GM18951 (cell line): Measurements from ENCODE around the gene WNT11.

Source experiments
- POLR2A ChIP-seq: IDR thresholded peaks from 4 replicates; pipeline ENCODE4 v1.6.1; 2011; ENCODE audit warnings: mild to moderate bottlenecking; ENCODE audit not compliant: insufficient read length, insufficient read depth; ENCODE audit errors: extremely low read depth
- in situ Hi-C: fragments of 300-500 bp; cut with MboI; formaldehyde crosslinking; loops from one replicate; pipeline ENCODE4 v1.12.0; 2022; ENCODE audit warnings: low sequenced_read_pairs, mixed read lengths, inconsistent platforms; ENCODE audit not compliant: unreplicated experiment

The WNT11 gene

DNA sequence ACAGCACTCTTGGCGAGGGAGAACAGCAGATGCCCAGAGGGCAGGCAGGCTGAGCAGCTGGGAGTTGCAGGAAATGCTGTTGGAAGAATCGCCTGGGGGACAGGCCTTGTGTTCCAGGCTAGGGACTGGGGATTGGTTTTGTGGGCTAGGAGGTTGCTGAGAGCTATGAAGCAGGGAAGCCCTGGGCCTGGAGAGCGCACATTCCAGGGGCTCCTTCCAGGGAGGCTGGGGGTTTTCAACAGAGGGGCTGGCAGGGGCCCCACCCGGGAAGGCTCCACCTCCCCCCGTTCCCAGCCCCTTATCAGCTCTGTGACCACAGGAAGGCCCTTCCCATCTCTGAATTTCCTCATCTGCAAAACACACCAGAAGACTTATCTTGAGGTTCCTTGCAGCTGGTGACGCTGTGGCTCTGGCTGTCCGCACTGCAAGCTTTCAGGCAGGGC lies 21.7 kb downstream of the WNT11 start:
- no peak for TF ChIP-seq POLR2A
- in situ Hi-C loops = no loop called here

DNA sequence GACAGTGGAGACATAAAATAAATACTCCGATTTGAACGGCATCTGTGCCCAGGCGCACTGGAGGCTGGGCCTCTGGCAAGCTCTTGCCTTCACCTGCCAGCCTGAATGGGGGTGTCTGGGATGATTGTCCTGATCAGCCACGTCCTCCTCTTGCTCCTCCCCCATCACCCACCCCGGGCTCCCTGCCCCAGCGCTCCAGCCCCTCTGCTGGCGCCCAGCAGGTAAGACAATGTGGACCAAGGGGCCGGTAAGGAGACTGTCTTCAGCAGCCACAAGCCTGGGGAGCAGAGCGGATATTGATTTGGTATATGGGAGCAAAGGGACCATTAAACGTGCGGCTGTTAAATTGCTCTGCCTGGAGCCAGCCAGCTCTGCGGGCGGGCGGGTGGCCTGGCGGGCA lies 24.9 kb downstream of the WNT11 start:
- in situ Hi-C loops = no loop called here
- TF ChIP-seq POLR2A = no peak

DNA sequence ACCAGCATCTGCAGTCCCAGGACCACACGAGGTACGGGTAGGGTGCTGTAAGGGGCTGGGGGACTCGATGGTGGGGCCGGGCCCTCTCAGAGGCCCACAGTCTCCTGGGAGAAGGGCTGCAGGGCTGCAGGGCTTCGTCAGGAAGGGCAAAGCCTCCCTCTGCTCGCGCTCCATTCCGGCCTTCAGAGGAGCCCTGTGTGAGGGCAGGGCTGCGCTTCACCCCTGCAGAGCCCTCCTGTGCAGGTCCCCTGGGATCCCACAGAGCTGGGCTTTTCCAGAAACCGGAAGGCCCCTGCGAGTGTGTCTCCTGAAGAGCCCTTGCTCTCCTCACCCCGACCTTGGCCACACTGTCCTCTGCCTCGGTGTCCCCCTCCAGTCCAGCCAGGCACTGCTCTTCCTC lies 27.2 kb downstream of the WNT11 start:
- no peak for TF ChIP-seq POLR2A

DNA sequence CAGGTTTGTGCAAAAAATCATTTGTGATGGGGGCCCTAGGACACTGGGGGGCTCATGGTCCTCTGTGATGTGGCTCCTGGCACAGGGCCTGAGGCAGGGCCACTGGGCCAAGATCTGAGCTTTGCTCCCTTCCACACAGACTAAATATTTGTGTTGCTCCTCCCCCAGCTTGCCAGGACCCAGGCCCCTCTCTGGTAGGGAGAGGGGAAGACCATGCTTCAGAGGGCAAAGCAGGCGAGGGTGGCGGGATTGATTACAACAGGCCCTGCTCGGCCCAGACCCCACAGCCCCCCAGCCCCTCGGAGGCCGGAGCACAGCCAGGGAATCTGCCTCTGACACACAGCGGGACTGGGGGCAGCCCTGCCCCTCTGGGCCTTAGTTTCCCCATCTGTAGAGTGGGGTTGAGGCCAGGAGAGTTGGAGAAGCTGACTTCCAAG lies 29.0 kb downstream of the WNT11 start:
- TF ChIP-seq POLR2A = no peak

More for the DNA sequence above, 27.2 kb downstream of the WNT11 start:
- in situ Hi-C loops = no loop called here

DNA sequence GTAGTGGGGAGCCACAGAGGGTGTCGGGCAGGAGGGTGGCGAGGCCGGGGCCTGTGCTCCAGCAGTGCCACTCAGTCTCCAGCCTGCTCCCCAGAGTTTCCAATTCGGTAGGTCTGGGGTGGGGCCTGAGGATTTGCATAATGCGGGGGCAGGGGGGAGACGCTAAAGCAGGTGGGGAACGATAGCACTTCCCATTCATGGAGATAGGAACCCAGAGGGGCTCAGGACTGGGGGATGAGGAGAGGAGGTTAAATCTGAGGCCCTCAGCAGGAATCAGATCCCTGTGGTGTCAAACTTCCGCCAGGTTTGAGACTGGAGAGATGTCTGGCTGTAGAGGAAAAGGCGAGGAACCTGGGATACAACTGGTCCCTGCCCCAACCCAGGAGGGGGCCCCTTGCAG lies 29.8 kb downstream of the WNT11 start:
- in situ Hi-C loops = no loop called here
- TF ChIP-seq POLR2A = no peak

More for the DNA sequence above, 29.0 kb downstream of the WNT11 start:
- in situ Hi-C loops = no loop called here

DNA sequence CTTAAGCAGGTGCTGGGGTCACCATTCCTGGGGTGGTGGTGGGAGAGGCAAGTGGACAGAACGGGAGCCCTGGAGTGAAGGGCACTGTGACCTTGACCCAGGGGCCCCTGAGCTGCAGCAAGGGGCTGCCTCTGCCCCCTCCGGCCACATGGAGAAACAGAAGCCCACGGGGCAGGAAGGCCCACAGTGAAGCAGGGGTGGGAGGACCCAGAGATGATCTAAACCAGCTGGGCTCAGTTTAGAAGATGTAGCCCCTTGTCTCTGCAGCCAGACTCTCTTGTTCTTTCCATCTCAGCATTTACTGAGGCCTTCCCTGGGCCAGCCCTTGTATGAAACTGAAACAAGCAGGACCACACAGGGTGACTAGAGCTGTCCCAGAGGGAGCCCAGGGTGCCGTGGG lies 30.5 kb downstream of the WNT11 start:
- no peak for TF ChIP-seq POLR2A
- in situ Hi-C loops = no loop called here

DNA sequence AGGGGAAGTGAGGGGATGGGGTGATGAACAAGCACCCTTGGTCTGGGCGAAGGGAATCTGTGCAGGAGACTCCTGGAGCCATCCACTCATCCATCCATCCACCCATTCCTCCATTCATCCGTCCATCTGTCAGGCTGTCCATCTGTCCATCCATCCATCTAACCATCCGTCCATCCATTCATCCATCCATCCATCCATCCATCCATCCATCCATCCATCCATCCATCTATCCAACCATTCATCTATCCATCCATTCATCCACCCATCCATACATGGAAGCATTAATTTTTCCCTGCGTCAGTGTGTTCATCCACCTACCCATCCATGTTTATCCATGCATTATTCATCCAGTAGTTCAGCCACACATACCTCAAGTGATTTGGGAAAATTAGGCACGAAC lies 32.0 kb downstream of the WNT11 start:
- in situ Hi-C loops = no loop called here

DNA sequence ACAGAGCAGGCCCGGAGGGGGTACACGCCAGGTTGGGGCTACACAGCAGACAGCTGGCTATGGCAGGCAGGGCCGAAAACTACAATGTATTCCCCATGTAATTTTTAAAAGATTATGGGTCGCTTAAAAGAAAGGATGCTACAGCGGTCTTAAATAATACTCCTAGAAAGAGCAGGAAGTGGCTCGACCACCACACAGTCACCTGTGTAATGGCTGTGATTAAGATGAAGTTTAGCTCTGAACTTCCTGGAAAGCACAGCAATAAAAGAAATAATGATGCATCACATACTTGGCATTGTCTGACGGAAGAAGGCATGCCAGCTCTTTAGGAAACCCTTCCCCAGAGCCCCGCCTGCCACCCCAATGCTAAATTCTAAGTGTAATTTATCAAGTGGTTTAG lies 32.6 kb downstream of the WNT11 start:
- TF ChIP-seq POLR2A = no peak
- in situ Hi-C loops = no loop called here

More for the DNA sequence above, 32.0 kb downstream of the WNT11 start:
- TF ChIP-seq POLR2A = no peak

DNA sequence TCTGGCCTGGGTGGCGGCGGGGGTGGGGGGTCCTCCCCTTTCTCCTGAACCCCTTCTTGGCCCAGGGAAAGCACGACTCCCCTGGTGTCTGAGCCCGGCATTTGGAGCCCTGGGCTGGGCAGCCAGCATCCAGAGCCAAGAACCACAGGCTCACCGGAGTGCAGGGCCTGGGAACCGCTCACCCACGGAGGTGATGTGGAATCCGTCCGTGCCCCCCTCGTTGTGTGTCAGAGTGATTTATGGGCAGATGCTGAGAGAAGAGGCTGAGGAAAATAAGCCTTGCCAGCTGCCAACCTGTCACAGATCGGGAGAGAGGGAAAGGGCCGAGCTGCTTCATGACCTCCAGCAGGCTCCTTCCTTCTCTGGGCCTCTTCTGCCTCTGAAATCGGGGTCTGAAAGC lies 33.7 kb downstream of the WNT11 start:
- in situ Hi-C loops = no loop called here
- no peak for TF ChIP-seq POLR2A

DNA sequence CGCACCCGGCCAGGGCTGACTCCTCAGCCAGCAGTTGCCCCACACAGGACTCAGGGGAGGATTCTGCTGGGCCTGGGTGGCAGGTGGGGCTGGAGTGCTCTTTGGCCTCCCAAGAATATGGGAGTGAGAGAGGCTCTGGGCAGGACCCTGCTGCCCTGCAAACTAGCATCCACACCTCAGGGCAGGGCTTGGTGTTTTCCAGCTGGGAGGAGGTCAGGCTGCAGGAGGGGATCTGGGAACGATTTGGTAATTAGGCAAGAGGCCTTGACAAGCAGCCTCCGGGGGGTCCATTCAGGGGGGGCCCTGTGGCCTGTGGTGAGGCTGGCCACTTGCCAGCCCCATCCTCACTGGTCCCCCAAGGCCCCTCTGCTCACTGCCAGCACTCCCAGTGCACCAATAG lies 35.8 kb downstream of the WNT11 start:
- in situ Hi-C loops = no loop called here
- no peak for TF ChIP-seq POLR2A

DNA sequence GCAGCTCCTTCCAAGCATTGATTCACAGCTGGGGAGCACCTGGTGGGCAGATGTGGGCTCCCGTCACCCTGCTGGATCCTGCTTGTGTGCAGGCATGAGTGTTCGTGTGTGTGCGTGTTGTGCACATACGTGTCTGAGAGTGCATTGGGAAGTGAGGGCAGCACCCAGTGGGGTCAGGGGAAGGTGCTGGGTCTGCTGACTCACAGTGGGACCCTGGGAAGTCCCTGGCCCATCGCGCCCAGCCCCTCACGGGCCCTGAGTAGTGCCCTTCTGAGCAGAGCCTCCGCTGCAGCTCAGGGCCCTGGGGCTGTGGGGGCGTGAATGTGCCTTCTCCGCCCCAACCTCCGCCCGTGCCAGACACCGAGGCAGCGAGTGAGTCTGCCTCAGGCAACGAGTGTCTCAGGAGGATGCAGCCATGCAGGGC lies 36.8 kb downstream of the WNT11 start:
- in situ Hi-C loops = no loop called here
- TF ChIP-seq POLR2A = no peak

DNA sequence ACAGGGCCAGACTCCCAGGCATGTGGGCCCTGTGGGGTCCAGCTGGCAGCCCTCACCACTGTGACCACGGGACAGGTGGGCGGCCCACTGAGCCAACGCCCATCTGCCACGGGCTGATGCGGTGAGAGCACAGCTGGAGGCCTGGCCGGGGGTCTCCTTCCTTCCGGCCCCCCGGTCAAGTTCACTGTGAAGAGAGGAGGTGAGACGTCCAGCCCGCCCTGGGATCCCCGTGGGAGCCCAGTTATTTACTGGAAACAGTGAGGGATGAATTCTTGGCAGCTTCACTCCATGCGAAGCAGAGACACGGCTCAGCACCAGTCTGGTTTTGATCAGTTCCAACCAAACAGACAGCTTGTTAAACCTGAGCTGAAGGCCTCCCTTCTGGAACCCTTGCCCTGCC lies 38.7 kb downstream of the WNT11 start:
- in situ Hi-C loops = no loop called here
- no peak for TF ChIP-seq POLR2A

DNA sequence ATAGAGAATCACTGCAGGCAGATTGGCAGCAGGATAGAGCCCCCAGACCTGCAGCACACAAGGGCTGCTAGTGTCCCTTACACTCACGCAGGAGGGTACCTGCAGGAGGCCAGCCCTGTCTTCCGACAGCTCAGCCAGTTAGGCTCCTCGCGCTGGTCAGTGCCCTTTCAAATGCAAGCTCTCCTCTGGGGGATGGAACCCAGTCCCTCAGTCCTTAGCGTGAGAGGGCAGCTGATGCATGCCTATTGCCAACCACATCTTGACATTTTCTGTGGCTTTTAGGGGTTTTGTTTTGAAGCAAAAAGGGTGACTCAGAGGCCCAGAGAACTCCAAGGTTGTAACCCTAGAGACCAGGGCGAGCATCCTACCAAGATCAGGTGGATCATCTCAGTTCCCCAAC lies 40.0 kb downstream of the WNT11 start:
- in situ Hi-C loops = no loop called here
- TF ChIP-seq POLR2A = no peak

DNA sequence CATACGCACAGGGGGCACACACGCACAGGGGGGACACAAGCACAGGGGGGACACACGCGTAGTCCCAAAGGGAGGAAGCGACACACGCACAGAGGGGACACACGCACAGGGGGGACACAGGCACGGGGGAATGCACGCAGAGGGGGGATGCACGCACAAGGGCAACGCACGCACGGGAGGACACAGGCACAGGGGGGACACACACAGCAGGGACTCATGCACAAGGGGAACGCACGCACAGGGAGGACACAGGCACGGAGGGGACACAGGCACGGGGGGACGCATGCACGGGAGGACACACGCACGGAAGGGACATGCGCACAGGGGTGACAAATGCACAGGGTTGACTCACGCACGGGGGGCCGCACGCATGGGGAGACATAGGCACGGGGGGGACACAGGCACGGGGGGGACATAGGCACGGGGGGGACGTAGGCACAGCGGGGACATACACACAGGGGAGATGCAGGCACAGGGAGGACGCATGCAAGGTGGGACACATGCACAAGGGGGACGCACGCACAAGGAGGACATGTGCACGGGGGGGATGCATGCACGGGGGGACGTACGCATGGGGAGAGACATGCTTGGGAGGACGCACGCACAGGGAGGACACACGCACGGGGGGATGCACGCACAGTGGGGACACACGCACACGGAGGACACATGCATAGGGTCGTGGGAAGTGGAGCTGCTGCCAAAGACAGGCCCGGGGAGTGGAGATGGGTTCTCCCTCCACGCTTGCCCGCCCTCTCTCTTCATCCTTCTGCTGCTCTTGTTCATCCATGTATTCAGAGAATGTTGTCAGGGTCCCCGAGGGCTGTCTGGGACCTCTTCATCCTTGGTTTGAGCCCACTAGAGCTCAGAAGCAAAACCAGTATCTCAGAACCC lies 41.2 kb downstream of the WNT11 start:
- TF ChIP-seq POLR2A = no peak
- in situ Hi-C loops = no loop called here
